CD4-positive, alpha-beta memory T cell (primary cell): ENCODE results near the gene MYT1. TPM values are rescaled to one million over a fixed set of nuclear protein-coding genes. Genes with fewer than 3 reads are reported as not detected.
"Not testable (repeated sequence)": the region's sequence is repeated elsewhere in the genome, so short reads cannot be mapped to it uniquely, and the experiment has no call there.

Source experiments
- CTCF ChIA-PET: fragments of 350-600 bp; sonication (Branson Sonifier 250); formaldehyde crosslinking; loops from one replicate; lab custom pipeline; 2021; ENCODE audit warnings: inconsistent platforms; ENCODE audit not compliant: partially characterized antibody; lab: Charles Lee
- POLR2A ChIA-PET: fragments of 350-600 bp; sonication (Branson Sonifier 250); formaldehyde crosslinking; loops from one replicate; lab custom pipeline; 2021; ENCODE audit not compliant: partially characterized antibody; lab: Charles Lee
- DNase-seq, 5 donors: peaks; one replicate each; pipeline versions ENCODE4 v3.0.0 to v3.0.0-alpha.2; 2020 to 2022; ENCODE audit warnings: mixed read lengths in 1 of 5
- H3K27ac ChIP-seq: one replicate; pipeline ENCODE4 v1.7.0; 2013; ENCODE audit warnings: low read depth, low read length
- H3K27me3 ChIP-seq: 2 replicates; pipeline ENCODE4 v1.7.0; 2013; ENCODE audit warnings: mild to moderate bottlenecking, low read length, moderate library complexity; ENCODE audit not compliant: insufficient read depth
- H3K36me3 ChIP-seq: 2 replicates; pipeline ENCODE4 v1.7.0; 2013; ENCODE audit warnings: mild to moderate bottlenecking, low read length, moderate library complexity; ENCODE audit not compliant: insufficient read depth
- H3K4me1 ChIP-seq: 2 replicates; pipeline ENCODE4 v1.7.0; 2013; ENCODE audit warnings: mild to moderate bottlenecking, low read length, moderate library complexity; ENCODE audit not compliant: insufficient read depth
- H3K4me3 ChIP-seq, 2 donors: one replicate each; pipeline ENCODE4 v1.7.0; 2013; ENCODE audit warnings: low read length in 2 of 2, mild to moderate bottlenecking in 1 of 2
- H3K9me3 ChIP-seq, 2 donors: one replicate each; pipeline ENCODE4 v1.7.0; 2013; ENCODE audit warnings: low read length in 2 of 2, control low read depth in 1 of 2; ENCODE audit not compliant: control insufficient read depth in 1 of 2
- H3K27ac Mint-ChIP-seq, 7 donors: one replicate each; pipeline ENCODE4 v1.8.0; 2020 to 2021; ENCODE audit warnings: mixed read lengths in 7 of 7, mild to moderate bottlenecking in 6 of 7, inconsistent platforms in 3 of 7, moderate library complexity in 3 of 7
- H3K27me3 Mint-ChIP-seq, 2 donors: one replicate each; pipeline ENCODE4 v1.8.0; 2020 to 2021; ENCODE audit warnings: mixed read lengths in 2 of 2
- H3K36me3 Mint-ChIP-seq, 2 donors: one replicate each; pipeline ENCODE4 v1.8.0; 2020 to 2021; ENCODE audit warnings: mixed read lengths in 2 of 2, inconsistent platforms in 1 of 2, mild to moderate bottlenecking in 1 of 2
- H3K4me1 Mint-ChIP-seq, 4 donors: one replicate each; pipeline ENCODE4 v1.8.0; 2020 to 2021; ENCODE audit warnings: mixed read lengths in 4 of 4, mild to moderate bottlenecking in 1 of 4
- H3K4me3 Mint-ChIP-seq, 8 donors: one replicate each; pipeline ENCODE4 v1.8.0; 2020 to 2021; ENCODE audit warnings: mixed read lengths in 8 of 8, mild to moderate bottlenecking in 7 of 8, moderate library complexity in 6 of 8, inconsistent platforms in 3 of 8
- H3K9me3 Mint-ChIP-seq, 8 donors: one replicate each; pipeline ENCODE4 v1.8.0; 2020 to 2021; ENCODE audit warnings: mixed read lengths in 8 of 8, mild to moderate bottlenecking in 5 of 8, inconsistent platforms in 3 of 8, moderate library complexity in 1 of 8
- intact Hi-C: fragments of 100-400 bp; cut with micrococcal nuclease; formaldehyde crosslinking; loops from one replicate; pipeline ENCODE4 v1.15.1; 2023
- polyA plus RNA-seq, 2 donors: library from polyadenylated mRNA; unstranded; fragments of 300-500 nt; fragmentation: Illumina TruSeq; gene quantifications; one replicate each; pipeline ENCODE4 v1.2.3, GENCODE V29; 2021
- total RNA-seq, 2 experiments: library from RNA; stranded (reverse); gene quantifications; one replicate each; pipeline ENCODE4 v1.2.3, GENCODE V29; 2021

The MYT1 gene
- total and polyA plus RNA-seq, 4 experiments from 2014 or later = not detected

GRCh38 chr20:64234291-64234791 is 70.1 kb downstream of the MYT1 start:
- Mint-ChIP-seq H3K9me3 (no peaks in the 10 kb centered on the region), H3K36me3 (no peaks in the 10 kb centered on the region), H3K4me1 (peaks cover 11 to 28% (median 20%) of the 10 kb centered on the region in 4 donors), H3K27me3 (no peaks in the 10 kb centered on the region), H3K4me3 (no peak overlapping the region), H3K27ac (peak overlapping the region in 2 of 7 donors; percentile 54 to 55)
- Histone ChIP-seq H3K4me3 (no peak overlapping the region), H3K4me1 (peaks cover 4% of the 10 kb centered on the region), H3K27ac (no peak overlapping the region), H3K36me3 (no peaks in the 10 kb centered on the region), H3K9me3 (no peaks in the 10 kb centered on the region), H3K27me3 (no peaks in the 10 kb centered on the region)
- ChIA-PET POLR2A (no interaction called here), CTCF (no interaction called here)
- intact Hi-C loops = no loop called here
- no peak for DNase-seq

- CTCF ChIA-PET, intact Hi-C loops, H3K4me3 Mint-ChIP-seq, H3K27ac ChIP-seq, H3K27me3 ChIP-seq, H3K36me3 Mint-ChIP-seq, H3K4me1 ChIP-seq, H3K36me3 ChIP-seq, H3K27me3 Mint-ChIP-seq, H3K9me3 ChIP-seq, POLR2A ChIA-PET, H3K27ac Mint-ChIP-seq, DNase-seq, H3K4me3 ChIP-seq, H3K9me3 Mint-ChIP-seq: not testable (repeated sequence)
- peaks cover 11 to 28% (median 17%) of the 10 kb centered on the region in 4 donors for H3K4me1 Mint-ChIP-seq
Observed at GRCh38 chr20:64234921-64235565, 70.8 kb downstream of the MYT1 start.

GRCh38 chr20:64236137-64237088 is 72.2 kb downstream of the MYT1 start:
- Histone ChIP-seq H3K4me1 (peaks cover 4% of the 10 kb centered on the region), H3K27ac (no peak overlapping the region), H3K36me3 (no peaks in the 10 kb centered on the region), H3K4me3 (no peak overlapping the region), H3K9me3 (no peaks in the 10 kb centered on the region), H3K27me3 (no peaks in the 10 kb centered on the region)
- ChIA-PET CTCF (no interaction called here), POLR2A (no interaction called here)
- H3K9me3 Mint-ChIP-seq = no peaks in the 10 kb centered on the region
- peak overlapping the region in 1 of 7 donors; percentile 46 for H3K27ac Mint-ChIP-seq
- peaks cover 11 to 24% (median 17%) of the 10 kb centered on the region in 4 donors for H3K4me1 Mint-ChIP-seq
- no peaks in the 10 kb centered on the region for H3K36me3 Mint-ChIP-seq
- no peaks in the 10 kb centered on the region for H3K27me3 Mint-ChIP-seq
- no peak overlapping the region for H3K4me3 Mint-ChIP-seq
- no peak for DNase-seq
- intact Hi-C loops = no loop called here

GRCh38 chr20:64237316-64237715 is 73.1 kb downstream of the MYT1 start:
- Histone ChIP-seq H3K4me1 (peaks cover 4% of the 10 kb centered on the region), H3K4me3 (no peak overlapping the region), H3K36me3 (no peaks in the 10 kb centered on the region), H3K9me3 (no peaks in the 10 kb centered on the region), H3K27me3 (no peaks in the 10 kb centered on the region), H3K27ac (no peak overlapping the region)
- Mint-ChIP-seq H3K27me3 (no peaks in the 10 kb centered on the region), H3K36me3 (no peaks in the 10 kb centered on the region), H3K27ac (no peak overlapping the region), H3K4me1 (peaks cover 11 to 24% (median 16%) of the 10 kb centered on the region in 4 donors), H3K9me3 (no peaks in the 10 kb centered on the region), H3K4me3 (no peak overlapping the region)
- CTCF ChIA-PET = interaction anchor here (1.0 kb wide), 1 partner anchor 9 kb away, joined by 3 read pairs; no protein-coding TSS in a partner anchor
- no peak for DNase-seq
- POLR2A ChIA-PET = no interaction called here
- intact Hi-C loops = no loop called here

- no peak for DNase-seq
- Mint-ChIP-seq H3K9me3 (no peaks in the 10 kb centered on the region), H3K4me3 (no peak overlapping the region), H3K4me1 (peaks cover 8 to 18% (median 12%) of the 10 kb centered on the region in 4 donors), H3K36me3 (no peaks in the 10 kb centered on the region), H3K27ac (peak overlapping the region in 2 of 7 donors; percentile 46 to 76), H3K27me3 (no peaks in the 10 kb centered on the region)
- H3K4me1 ChIP-seq = no peaks in the 10 kb centered on the region
- no peak overlapping the region for H3K27ac ChIP-seq
- no peaks in the 10 kb centered on the region for H3K9me3 ChIP-seq
- POLR2A ChIA-PET = no interaction called here
- H3K36me3 ChIP-seq = no peaks in the 10 kb centered on the region
- intact Hi-C loops = no loop called here
- CTCF ChIA-PET = interaction anchor here (1.0 kb wide), 1 partner anchor 10 kb away, joined by 3 read pairs; no protein-coding TSS in a partner anchor
- no peaks in the 10 kb centered on the region for H3K27me3 ChIP-seq
- H3K4me3 ChIP-seq = no peak overlapping the region
Observed at GRCh38 chr20:64238115-64238825, 74.0 kb downstream of the MYT1 start.

- intact Hi-C loops = no loop called here
- H3K4me1 ChIP-seq = no peaks in the 10 kb centered on the region
- peaks cover 2 to 12% (median 6%) of the 10 kb centered on the region in 4 donors for H3K4me1 Mint-ChIP-seq
- ChIA-PET POLR2A (no interaction called here), CTCF (no interaction called here)
- H3K9me3 ChIP-seq = no peaks in the 10 kb centered on the region
- no peak overlapping the region for H3K4me3 ChIP-seq
- no peak overlapping the region for H3K27ac Mint-ChIP-seq
- DNase-seq = no peak
- no peaks in the 10 kb centered on the region for H3K27me3 ChIP-seq
- no peak overlapping the region for H3K27ac ChIP-seq
- no peaks in the 10 kb centered on the region for H3K36me3 Mint-ChIP-seq
- no peaks in the 10 kb centered on the region for H3K9me3 Mint-ChIP-seq
- no peaks in the 10 kb centered on the region for H3K36me3 ChIP-seq
- no peak overlapping the region for H3K4me3 Mint-ChIP-seq
- peaks cover 0 to 2% of the 10 kb centered on the region in 2 donors for H3K27me3 Mint-ChIP-seq
Observed at GRCh38 chr20:64238851-64239387, 74.7 kb downstream of the MYT1 start.
